Umbilical cord (tissue), 2 donors: ENCODE results near the gene PTTG1IP. TPM values are rescaled to one million over a fixed set of nuclear protein-coding genes. Genes with fewer than 3 reads are reported as not detected.

Source experiments
- DNase-seq: peaks from one replicate; pipeline ENCODE4 v3.0.0-alpha.2; 2015; ENCODE audit warnings: low spot score
- total RNA-seq: library from RNA; depleted of rRNA; stranded (reverse); fragments of >200 nt; gene quantifications from one replicate; pipeline ENCODE4 v1.2.3, GENCODE V29; 2014; ENCODE audit warnings: low replicate concordance; ENCODE audit not compliant: insufficient read depth

Gene PTTG1IP
- total RNA-seq, 1 donor from 2014 or later, result 347 TPM

- no peak for DNase-seq
Observed at GRCh38 chr21:44896561-44897286, 23.2 kb upstream of the PTTG1IP start.

DNA sequence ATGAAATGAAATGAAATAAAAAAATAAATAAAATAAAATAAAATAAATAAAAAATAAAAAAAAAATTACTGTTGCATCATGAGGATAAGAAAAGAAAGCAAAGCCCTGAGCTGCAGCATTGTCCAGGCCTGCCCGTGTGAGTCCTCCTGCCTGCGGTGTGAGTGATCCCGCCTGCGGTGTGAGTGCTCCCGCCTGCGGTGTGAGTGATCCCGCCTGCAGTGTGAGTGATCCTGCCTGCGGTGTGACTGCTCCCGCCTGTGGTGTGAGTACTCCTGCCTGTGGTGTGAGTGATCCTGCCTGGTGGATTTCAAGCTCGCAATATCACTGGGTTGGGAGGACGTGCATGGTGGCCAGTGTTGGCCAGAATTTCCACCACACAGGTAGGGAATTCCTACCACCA lies 22.4 kb upstream of the PTTG1IP start:
- no peak for DNase-seq

DNA sequence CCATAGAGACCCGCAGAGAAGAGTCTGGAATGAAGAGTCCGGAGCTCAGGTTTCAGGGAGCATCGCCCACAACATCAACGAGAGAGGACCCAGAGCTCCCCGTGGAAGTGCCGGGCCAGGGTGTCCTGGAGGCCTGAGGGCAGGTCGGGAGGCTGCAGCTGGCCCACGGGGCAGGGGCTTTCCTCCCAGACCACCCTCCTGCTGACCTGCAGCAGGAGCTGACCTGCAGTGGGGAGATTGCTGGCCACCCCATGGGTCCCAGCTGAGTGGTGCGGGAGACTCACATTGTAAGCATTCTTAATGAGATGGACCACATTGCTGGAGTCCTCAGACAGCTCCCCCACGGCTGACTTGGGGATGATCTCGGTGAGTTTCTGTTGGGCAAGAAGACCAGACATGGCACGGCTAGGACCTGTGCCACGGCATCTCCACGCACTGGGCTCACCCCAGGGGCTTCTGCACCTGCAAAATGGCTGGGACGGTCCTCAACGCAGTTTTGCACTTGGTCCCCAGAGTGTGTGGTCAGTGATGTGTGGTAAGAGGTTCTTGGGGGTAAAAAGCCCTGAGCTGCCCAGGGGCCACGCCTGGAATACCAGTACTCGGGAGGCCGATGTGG lies 21.3 kb upstream of the PTTG1IP start:
- DNase-seq, result no peak

GRCh38 chr21:44893948-44894656 lies 20.6 kb upstream of the PTTG1IP start:
- no peak for DNase-seq

DNA sequence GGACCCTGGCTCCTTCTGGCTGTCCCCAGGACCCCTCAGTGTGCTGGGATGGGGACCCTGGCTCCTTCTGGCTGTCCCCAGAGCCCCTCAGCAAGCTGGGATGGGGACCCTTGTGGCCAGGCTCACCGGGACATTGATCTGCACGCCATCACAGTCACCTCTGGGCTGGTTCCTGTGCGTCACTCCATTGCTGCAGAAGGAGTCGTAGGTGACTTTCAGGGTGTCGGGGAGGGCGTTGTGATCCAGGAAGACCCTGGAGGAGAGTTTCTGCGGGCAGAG lies 19.7 kb upstream of the PTTG1IP start:
- DNase-seq, result no peak

DNA sequence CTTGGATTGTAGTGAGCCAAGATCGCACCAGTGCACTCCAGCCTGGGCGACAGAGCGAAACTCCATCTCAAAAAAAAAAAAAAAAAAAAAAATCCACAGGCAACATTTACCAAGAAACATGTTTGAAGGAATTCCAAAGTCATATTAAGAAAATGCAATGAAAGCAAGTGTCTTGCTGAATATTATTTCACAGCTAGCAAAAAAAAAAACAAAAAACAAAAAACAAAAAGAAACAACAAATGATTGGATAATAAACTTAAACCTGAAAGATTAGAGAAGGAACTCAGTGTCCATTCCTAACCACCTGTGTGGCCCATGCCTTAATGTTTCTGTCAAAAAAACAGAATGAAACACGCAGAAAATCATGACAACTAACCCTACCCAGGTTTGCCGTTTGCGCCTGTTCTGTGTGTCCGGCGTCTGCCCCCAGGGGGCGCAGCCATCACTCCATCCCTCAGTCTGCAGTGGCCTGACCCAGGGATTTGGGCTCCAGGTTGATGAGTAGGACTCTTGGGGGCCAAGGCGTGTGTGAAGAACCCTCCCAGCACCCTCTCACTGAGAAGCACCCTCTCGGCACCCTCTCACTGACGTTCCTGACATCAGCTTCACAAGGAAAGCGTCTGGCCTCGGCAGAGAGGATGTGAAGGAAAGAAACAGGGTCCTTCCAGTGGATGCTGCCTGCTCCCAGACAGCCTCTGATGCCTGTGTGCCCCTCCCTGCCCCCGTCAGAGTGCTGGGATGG lies 19.2 kb upstream of the PTTG1IP start:
- DNase-seq, result peak; percentile 43

GRCh38 chr21:44892095-44892494 lies 18.6 kb upstream of the PTTG1IP start:
- no peak for DNase-seq

DNA sequence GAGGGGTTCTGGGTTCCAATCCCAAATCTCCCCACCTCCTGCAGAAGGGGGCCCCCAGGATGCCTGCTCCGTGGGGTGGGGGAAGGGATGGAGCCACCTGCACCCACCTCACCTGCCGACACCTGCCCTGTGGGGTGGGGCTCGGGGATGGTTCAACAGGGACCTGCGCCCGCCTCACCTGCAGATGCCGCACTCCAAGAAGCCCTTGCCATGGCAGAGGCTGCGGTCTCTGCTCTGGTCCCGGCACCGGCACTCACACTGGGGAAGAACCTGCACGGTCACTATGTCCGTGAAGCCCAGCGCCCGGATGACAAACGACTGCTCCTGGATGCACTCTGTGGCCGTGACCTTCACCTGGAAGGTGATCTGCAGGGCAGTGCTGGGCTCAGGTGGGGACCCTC lies 18.1 kb upstream of the PTTG1IP start:
- no peak for DNase-seq

- DNase-seq, result no peak
Observed at GRCh38 chr21:44890961-44891541, 17.6 kb upstream of the PTTG1IP start.

DNA sequence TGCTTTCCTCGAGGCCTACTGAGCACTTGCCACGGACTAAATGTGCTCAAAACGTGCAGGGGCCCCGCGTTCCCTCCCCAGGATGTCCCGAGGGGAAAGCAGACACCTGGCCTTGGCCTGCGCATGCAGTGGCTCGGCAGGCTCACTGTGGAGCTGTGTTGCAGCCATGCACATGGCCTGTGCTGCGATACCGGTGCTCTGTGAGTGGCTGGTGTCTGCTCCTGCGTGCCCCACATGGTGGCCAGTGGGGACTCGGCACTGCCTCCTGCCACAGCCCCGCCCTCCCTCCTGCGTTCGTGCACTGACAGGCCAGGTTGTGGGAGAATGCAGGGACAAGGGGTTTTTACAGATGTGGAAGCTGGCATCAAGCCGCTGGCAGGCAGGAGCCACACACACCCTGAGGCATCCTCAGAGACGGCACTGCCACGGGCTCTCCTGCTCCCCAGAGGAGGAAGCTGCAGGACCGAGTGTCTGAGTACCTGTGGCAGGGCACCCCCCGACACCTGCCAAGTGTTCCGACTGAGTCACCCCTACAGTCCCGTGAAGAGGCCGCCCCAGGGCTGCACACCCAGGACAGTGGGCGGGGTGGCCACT lies 16.9 kb upstream of the PTTG1IP start:
- no peak for DNase-seq

DNA sequence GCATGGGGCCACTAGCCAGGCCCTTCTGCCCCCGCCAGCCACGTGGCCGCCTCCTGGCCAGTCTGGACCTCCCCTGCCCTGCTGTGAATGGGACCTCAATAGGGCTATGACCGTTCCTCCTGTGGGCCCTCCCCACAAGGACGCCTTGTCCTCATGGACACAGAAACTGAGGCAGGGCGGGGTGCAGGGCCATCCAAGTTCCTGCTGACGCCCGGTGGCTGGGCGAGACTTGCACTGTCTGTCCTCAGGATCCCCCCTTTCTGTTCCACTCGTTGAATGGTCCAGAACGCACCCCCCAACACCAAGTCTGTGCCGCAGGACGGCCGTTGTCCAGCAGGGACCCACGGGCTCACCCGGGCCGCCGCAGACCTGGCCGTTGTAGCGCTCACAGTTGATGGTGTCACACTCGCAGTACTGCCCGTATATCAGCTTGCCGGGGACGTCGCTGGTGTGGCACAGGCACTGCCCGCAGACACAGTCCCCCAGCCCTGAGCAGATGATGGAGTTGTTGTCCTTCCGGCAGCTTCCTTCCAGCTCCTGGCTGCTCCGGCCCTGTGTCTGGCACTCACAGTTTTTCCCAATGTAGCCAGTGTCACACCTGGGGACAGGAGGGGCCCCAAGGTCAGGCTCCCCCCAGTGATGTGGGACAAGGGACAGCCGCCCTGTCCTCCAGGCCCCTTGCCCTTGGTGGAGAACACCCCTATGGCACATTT lies 16.3 kb upstream of the PTTG1IP start:
- DNase-seq, result no peak

DNA sequence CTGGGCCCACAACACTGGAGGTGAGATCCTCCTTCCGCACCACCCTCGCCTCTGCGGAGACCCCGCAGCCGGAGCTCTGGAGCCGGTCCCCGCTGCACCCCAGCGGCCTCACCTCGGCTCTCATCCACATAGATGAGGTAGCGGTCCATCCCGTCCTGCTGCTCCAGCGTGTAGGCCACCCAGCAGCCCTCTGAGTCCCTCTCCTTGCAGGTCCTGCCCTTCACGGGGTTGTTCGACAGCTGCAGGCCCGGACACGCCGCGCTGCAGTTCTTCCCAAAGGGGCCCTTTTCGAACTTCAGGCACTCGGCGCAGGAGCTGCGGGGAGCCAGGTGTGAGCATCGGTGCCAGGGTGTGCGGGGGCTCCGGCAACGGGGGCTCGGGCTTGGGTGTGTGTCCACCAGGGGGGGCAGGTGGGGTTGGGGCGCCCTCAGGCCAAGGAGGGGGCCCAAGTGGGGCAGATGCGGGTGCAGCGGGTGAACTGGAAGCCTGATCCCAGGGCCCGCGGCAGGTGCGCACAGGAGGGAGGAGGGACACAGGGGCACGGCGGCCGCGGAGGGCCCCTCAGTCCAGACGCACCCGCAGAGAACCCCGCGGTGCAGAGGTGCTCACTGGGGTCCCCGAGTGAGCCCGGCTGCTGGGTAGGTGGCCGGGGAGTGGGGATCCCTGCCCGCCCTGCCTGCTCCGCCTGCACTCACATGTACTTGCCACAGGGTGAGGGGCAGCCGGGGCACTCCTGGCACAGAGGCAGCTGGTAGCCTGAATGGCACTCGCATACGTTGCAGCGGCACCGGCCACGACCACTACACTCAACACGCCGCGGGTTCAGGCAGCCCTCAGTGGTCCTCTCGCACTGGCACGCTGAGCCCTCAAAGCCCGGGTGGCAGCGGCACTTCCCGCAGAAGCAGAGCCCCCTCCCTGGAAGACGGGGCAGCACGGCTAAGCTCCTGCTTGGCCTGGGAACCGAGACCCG lies 15.4 kb upstream of the PTTG1IP start:
- DNase-seq, result no peak

DNA sequence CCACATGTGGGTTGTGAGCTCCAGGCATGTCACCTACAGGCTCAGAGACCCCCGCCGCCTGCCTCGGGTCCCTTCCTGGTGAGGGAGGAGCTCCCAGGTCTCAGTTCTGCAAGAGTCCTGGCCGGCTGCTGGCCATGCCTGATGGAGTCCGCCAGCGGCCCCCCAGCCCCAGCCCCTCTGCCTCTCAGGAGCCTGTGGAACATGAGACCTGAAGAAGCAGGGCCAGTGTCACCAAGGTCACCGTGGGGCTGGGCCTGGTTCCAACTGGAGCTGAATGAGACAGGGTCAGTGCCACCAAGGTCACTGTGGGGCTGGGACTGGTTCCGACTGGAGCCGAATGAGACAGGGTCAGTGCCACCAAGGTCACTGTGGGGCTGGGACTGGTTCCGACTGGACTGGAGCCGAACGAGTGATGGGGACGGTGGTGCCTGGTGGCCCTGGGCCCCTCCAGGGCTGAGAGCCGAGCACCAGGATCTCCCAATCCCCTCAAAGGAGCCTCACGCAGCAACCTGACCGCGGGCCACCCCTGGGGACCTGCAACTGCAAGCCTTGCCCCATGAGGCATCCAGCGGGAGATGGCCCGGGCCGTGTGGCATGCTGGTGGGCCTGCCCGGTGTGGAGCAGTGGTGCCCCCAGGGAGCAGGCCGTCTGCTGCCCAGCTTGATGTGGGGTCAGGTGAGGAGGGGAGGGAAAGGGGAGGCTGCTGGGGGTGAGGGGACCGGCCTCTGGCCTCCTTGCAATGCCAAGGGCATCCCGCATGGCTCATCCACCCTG lies 14.5 kb upstream of the PTTG1IP start:
- no peak for DNase-seq

DNA sequence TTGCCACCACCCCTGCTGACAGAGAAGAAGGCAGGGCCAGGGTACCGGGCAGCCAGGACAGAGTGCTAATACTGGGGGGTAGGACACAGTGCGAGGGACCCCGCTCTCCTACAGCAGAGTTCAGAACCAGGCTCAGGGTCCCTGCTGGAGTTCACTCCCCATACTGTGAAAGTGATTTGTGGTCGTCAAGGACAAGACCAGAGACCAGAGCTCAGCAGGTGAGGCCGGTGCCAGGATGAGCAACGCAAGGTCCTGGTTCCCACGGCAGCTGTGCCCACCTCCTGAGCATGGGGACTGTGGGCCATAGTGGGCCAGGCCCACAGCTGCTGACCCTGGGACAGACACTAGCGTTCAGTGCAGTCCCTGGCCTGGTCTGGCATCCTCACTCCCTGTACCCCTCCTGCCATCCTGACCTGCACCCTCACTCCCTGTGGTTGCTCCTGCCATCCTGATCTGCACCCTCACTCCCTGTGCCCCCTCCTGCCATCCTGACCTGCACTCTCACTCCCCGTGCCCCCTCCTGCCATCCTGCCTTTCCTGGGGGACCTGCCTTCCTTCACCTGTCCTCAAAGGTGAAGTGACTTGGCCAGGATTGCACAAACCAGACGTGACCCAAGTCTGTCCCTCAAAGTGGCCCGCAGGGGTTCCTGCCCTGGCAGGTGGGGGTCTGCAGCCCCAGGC lies 13.8 kb upstream of the PTTG1IP start:
- no peak for DNase-seq

- no peak for DNase-seq
Observed at GRCh38 chr21:44886113-44887075, 12.9 kb upstream of the PTTG1IP start.

DNA sequence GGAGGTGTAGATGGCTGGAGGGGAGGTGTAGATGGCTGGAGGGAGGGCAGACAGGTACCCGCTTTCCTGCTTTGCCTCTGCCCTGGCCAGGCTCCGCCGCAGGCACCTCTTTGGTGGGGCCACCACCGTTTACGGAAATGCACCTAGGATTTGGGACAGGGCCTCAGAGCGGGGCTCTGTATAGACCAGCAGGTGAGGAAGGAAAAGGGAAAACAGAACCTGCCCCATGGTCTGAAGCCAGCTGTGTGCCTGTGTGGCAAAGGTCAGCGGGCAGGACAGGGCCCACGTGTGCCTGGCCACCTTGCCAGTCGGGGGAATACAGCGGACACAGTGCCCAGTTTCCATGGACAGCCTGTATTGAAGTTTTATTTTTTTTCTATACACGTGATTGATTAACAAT lies 12.1 kb upstream of the PTTG1IP start:
- DNase-seq, result no peak

- DNase-seq, result no peak
Observed at GRCh38 chr21:44884097-44884496, 10.6 kb upstream of the PTTG1IP start.
